ENCODE measurements around the gene THRB. TPM values are rescaled to one million over a fixed set of nuclear protein-coding genes. Genes with fewer than 3 reads are reported as not detected.
"Not testable (repeated sequence)": the region's sequence is repeated elsewhere in the genome, so short reads cannot be mapped to it uniquely, and the experiment has no call there.

The THRB gene
- total RNA-seq, 1 donor from 2014 or later: 27.2 TPM

DNA sequence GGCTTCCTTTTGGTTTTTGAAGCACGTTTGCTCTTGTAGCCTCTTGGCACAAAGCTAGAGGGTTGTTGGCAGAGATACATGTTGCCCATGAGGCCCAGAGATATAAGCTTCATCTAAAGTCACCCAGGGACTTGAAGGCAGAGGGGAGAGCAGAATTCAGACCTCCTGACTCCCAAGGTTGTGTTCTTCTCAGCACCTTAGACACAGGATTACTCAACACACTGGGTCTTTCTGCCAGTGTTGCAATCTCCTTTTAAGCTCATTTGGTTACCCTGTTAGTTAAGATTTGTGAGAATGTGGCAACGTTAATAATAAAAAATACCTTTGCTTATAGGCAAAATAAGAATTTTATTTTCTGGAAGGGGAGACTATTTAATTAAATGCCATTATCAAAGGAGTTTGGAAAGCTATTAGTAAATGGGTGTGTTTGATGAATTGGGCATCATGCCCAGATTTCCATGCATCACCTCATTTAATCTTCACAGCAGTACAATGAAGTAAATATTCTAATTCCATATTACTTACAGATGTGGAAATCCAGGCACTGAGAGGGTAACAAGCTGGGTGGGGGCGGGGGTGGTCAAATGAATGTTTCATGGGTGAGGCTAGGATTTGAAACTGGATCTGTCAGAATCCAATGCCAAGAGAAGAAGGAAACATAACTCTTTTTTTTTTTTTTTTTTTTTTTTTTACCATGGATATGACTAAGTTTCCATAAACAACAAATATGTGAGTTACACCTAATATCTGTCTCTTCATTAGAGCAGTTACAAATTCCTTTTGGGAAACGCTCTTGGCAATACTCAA, 366.2 kb downstream of the THRB start:
- intact Hi-C loops (cut with DNase I): no loop called here
- no peak for DNase-seq (ENCODE audit: low spot score)

DNA sequence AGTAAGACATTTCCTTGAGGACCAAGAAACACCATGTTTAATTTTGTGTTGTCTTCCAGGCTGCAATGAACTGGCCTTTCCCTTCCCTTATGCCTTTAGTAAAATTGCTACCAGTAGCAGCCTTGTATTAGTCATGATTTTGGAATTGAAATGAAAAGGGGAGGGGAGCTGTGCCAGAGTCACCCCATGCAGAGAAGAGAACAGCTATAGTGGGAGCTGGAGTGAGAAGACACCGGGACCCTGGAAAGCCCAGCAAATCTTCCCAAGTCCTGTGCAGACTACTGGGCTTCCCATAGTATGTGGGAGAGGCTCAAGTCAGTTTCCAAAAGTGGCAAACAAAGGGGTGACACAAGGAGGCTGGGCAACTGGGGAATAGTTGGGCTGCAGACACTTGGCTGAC, 371.1 kb downstream of the THRB start:
- intact Hi-C loops (cut with DNase I): no loop called here
- no peak for DNase-seq (ENCODE audit: low spot score)

DNA sequence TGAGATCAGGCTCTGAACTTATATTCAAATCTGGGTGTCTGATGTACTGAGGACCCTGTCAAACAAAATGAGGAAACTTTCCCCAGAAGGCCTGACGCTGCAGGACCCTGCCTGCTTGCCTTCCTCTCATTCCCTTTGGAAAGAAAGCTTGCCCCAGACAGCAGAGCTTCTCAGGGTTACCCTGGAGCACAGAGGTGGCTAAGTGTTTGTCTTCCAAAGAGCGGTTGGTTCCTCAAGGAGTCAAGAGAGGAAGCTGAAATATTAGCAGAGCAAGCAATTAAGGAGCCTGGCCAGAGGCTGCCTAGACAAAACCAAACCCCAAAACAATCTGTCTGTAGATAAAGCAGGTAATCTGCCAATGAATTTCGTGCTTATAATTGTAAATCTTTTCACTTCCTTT, 374.2 kb downstream of the THRB start:
- intact Hi-C loops (cut with DNase I): no loop called here

DNA sequence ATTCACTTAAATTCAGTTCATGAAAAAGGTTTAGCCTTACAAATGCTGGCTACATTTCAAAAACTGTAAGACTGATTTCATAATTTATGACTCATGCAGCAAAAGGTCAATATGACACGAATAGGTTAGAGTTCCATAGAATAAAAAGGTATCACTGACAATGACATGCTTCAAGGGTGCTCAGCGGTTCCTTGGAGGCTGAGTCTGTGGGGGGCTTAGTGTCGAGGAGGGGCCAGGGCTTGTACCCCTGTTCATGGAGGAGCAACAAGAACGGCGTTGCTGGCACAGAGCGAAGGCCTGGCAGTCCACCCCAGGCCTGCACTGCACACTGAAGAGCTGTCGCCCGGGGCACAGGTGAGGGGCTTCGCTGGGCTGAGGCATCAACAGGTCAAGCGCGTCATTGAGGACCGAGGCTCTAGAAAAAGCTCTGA, 375.3 kb downstream of the THRB start:
- intact Hi-C loops (cut with DNase I): no loop called here
- no peak for DNase-seq (ENCODE audit: low spot score)

More for the DNA sequence above, 374.2 kb downstream of the THRB start:
- no peak for DNase-seq (ENCODE audit: low spot score)

DNA sequence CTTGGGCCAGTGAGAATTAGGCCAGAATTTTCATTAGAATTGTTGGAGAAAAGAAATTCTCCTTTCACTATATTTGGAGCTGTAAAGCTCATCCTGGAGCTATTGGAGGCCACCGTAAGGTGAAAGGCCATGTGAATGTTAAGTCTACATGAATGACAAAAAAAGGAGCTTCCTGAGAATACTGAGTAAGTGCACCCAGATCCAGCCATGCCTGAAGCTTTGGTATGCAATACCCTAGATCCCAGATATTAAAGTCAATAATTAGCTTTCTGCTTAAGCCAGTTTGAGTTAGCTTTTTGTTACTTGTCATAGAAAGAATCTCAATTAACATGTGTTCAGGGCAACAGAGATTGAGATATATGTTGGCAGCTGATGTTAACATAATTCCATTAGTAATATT, 377.1 kb downstream of the THRB start:
- no peak for DNase-seq (ENCODE audit: low spot score)
- intact Hi-C loops (cut with DNase I): no loop called here

DNA sequence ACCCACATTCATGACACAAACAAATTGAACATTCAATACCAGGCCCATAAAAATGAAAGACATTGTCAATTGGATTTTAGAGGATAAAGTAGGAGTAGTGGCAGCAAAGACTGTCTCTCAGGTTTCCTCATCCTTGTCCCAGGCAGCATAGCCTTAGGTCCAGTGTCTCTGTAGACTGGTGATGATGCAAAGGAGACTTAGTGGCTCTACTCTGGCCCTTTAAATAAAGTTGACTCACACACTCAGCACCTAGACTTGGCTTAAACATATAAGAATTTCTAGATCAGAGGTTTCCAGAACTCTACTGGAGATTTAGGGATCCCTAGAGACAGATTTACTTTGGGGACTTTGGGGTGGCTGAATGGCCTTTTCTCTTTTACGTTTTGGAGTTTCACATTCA, 382.9 kb downstream of the THRB start:
- intact Hi-C loops (cut with DNase I): no loop called here
- no peak for DNase-seq (ENCODE audit: low spot score)

DNA sequence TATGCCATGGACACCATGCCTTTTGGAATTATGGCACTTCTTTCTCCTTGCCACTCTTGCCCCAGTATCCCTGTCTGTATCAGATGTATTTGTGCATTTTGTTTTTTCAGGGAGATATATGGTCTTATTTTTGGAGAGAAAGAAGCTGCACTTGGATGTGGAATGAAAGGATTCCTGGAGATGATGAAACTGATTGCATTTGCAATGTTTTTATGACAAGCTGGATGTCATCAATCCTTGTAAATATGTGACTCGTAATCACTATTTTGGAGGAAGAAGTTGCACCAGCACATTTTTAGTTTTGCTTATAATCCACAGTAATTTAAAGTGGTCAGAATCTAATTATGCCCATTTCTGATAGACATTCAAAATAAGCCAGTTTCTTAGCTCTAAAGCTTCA, 384.6 kb downstream of the THRB start:
- DNase-seq (ENCODE audit: low spot score): no peak

DNA sequence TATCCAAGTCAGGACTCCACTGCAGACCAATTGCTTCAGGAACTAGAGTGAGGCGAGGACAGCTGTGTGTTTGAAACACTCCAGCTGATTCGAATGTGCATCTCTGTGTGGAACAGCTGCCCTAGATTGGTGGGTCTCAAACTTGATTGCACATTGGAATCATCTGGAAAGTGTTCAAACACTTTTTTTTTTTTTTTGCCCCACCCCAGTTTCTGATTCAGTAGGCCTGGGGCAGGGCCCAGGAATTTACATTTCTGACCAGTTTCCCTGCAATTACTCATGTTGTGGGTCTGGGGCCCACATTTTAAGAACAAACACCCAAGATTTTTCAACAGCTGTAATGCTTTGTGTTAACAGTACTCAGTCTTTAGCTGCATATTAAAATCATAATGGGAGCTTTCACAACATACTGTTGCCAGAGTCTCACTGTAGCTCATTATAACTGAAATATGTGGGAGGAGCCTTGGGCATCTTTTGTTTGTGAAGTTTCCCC, 392.9 kb downstream of the THRB start:
- intact Hi-C loops (cut with DNase I): no loop called here
- DNase-seq (ENCODE audit: low spot score): no peak

More for the DNA sequence above, 384.6 kb downstream of the THRB start:
- intact Hi-C loops (cut with DNase I): no loop called here

DNA sequence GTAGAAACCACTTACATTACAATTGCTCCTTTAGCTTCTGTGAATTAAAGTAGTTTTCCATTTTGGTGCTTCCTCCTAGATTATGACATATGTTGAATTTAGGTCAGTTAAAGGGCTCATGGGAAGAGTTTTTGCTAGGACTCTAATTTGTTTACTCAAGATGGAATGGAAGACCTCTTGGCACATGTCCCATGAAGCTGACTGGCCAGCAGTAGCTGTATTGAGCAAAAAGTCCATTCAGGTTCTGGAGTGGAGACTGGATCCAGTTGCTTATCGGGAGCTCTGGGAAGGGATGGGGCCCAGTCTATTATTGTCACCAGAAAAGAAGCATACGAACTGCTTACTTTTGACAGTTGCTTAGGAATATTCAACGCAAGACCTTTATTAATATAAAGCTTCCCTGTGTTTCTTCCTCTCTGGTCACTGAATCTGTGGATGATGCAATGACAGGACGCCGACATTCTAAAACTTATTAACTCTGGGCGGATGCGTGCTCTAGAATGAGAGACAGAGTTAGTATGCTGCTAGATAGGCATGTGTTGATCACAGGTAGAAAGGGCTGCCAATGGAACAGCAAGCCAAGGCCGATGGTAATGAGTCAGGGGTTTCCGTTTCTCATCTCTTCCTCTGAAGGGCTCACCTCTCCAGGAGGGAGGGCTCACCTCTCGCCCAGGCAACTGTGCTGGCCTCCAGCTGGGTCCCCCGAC, 393.8 kb downstream of the THRB start:
- no peak for DNase-seq (ENCODE audit: low spot score)
- intact Hi-C loops (cut with DNase I): no loop called here

DNA sequence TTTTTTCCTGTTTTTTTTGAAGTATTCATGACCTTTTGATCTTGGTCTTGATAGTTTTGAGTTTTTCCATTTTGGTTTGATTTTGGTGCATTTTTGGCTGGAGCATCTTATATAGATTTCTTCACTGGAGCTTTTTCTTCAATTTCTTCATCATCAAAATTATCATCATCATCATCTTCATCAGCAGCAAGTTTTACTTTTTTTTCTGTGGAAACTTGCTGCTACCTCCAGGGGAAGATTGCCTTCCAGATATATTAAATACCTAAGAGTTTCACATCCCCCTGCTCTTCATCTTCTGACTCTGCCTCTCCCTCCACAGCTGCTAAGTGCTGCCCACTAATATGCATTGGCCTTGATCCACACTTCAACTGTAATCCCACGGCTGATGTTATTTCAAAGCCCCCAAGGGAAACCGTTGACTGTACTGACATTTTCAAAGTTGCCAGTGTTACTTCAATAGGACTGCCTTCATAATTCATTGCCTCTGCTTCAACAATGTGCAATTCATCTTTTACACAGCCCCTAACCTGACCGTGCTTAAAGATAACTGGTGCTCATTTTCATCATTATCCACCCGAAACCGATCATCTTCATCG, 397.9 kb downstream of the THRB start:
- no peak for DNase-seq (ENCODE audit: low spot score)
- intact Hi-C loops (cut with DNase I): no loop called here

DNA sequence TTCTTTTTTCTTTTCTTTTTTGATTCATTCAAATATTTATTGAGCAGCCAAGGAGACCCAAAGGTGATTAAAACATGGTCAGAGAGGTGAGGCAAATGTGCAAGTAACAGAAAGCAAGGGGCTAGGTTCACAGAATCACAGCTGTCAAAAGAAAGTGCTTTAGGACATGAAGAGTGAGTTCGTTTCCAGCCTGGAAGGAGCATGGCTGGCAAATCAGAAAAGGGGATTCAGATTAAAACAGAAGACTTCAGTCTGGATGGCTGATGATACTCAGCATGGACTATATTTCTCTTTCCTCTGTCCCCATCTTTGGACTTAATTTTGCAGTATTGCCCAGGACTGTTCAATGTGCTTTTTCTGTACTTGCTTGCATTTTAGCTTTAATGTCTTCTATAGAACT, 398.4 kb downstream of the THRB start:
- no peak for DNase-seq (ENCODE audit: low spot score)
- intact Hi-C loops (cut with DNase I): no loop called here

DNA sequence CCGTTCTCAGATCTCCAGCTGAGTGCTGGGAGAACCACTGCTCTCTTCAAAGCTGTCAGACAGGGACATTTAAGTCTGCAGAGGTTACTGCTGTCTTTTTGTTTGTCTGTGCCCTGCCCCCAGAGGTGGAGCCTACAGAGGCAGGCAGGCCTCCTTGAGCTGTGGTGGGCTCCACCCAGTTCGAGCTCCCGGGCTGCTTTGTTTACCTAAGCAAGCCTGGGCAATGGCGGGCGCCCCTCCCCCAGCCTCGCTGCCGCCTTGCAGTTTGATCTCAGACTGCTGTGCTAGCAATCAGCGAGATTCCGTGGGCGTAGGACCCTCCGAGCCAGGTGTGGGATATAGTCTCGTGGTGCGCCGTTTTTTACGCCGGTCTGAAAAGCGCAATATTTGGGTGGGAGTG, 399.8 kb downstream of the THRB start:
- intact Hi-C loops (cut with DNase I); DNase-seq (ENCODE audit: low spot score): not testable (repeated sequence)

DNA sequence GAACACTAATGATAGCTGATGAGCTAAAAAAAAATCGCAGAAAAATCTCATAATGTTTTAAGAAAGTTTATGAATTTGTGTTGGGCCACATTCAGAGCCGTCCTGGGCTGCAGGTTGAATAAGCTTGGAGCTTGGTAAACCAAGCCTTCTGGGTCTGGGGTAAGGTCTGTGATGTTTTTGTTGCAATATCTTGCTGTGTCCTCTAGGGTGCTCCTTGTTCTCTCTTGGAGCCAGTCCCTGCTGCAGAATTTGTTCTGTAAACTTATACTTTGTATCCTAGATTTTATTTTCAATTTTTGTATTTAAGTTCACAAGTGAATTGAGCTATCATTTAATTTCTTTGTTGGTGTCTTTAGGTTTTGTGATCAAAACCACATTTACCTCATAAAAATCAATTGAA, 405.9 kb downstream of the THRB start:
- intact Hi-C loops (cut with DNase I): no loop called here
- no peak for DNase-seq (ENCODE audit: low spot score)

DNA sequence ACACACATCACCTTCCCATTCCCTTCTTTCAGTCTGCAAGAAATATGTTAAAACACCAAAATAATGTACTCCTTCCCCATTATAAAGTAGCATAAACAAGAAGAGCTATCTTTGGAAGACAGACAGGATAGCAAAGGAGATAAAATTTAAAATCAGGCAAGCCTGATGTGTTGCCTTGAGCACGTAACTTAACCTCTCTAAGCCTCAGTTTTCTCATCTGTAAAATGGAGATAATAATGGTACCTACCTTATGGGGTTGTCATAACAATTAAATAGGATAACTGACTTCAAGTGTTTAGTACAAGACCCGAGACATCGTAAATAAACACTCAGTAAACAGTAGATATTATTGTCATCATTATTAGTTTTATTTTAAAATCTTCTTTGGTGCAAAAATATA, 407.2 kb downstream of the THRB start:
- intact Hi-C loops (cut with DNase I): no loop called here
- DNase-seq (ENCODE audit: low spot score): no peak

DNA sequence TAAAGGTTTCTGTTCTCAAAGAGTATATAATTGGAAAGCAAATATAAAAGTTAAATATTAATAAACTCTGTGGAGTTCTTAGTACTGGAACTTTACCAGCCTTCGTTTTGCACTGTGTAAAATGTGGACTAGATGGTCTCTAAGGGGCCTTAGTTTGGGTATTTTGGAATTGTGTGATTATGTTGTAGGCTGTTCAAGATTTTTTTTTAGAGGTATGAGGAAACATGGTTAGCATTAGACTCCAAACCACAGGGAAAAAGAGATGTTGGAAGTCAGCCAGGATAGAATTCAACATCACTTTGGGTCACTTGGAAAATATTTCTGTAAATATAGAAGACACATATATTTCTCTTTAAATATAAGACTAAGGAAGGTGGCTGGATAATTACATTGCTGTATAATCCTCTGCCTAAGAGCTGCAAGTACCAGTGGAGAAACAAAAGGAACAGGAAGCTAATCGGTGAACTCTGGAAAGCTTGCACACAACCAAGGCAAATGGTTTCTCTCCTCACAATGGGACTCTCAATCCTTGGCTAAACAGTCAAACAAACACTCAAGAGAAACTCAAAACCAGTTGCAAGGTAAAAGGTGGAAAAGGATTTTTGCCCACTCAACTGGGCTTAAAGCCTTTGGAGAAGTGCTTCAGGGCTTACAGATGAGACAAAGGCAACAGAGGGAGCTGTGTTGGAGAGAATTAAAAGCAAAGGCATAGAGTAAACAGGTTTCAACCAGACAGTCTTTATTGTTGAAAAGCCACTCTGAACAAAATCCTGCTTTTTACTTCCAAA, 407.8 kb downstream of the THRB start:
- intact Hi-C loops (cut with DNase I): no loop called here
- no peak for DNase-seq (ENCODE audit: low spot score)

DNA sequence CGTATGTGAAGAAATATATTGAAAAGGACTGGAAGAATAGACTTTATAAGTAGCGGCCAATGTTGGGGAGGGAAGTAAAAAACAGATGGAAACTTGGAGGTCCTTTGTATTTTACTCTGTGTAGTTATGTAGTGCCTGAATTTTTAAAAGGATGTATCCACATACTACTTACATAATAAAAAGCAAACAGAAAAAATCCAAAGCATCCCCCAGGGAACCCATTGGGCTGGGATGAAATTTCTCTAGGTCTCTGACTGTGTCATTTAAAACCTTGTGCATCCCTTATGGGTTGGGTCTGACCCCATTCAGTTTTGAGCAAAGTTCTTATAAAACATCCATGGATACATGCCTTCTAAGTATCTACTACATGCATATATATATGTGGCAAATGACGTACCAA, 408.4 kb downstream of the THRB start:
- DNase-seq (ENCODE audit: low spot score): no peak
- intact Hi-C loops (cut with DNase I): no loop called here

DNA sequence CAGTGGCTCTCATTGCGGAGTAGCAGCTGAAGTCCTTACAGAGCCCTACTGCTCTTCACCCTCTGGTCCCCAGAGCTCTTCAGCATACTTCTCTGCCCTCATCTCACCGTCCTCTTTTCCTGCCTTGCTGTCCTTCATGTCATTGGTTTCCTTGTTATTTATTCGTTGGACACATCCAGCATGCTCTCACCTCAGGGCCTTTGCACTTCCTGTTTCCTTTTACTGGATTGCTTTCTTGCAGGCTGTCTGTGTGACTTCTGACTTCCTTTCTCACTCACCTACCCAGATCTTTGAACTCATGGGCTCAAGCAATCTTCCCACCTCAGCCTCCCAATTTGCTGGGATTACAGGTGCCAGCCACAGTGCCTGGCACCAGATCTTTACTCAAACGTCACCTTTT, 422.5 kb downstream of the THRB start:
- intact Hi-C loops (cut with DNase I): no loop called here
- DNase-seq (ENCODE audit: low spot score): no peak

DNA sequence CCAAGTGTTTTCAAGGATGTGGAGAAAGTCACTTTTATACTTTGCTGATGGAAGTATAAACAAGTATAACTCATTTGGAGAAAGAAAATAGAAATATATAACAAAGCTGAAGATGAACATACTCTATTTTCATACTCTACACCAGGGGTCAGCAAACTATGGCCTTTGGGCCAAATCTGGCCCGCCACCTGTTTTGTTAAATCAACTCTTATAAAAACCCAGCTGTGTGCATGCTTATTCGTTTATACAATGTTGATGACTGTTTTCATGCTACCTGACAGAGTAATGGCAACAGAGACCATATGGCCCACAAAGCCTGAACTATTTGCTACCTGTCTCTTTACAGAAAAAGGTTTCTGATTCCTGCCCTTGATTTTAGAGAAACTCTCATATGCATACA, 425.6 kb downstream of the THRB start:
- intact Hi-C loops (cut with DNase I): loop anchor here (5.0 to 10.0 kb wide), 2 partner anchors 116 to 168 kb away; no protein-coding TSS in a partner anchor
- DNase-seq (ENCODE audit: low spot score): no peak

DNA sequence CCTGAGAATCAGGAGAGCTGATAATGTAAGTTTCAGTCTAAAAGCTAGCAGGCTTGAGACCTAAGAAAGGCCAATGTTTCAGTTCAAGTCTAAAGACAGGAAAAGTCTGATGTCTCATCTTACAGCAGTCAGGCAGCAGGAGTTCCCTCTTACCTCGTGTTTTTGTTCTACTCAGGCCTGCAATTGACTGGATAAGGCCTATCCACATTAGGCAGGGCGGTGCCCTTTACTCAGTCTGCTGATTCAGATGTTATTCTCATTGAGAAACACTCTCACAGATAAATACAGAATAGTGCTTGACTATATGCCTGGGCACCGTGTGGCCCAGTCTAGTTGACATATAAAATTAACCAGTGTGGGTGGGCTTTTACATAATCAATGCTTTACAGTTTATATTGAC, 427.2 kb downstream of the THRB start:
- intact Hi-C loops (cut with DNase I): loop anchor here (5.0 to 10.0 kb wide), 2 partner anchors 117 to 170 kb away; no protein-coding TSS in a partner anchor
- DNase-seq (ENCODE audit: low spot score): no peak
